SK-N-SH (cell line): ENCODE results near the gene TDRD9. TPM values are rescaled to one million over a fixed set of nuclear protein-coding genes. Genes with fewer than 3 reads are reported as not detected.
A peak's percentile ranks its signal among the peaks of the same experiment; 100 is the strongest.

Experiments used
- CTCF ChIA-PET: fragments of 300-600, 350-600 bp; formaldehyde crosslinking; extraction: SDS; loops from one replicate; lab custom pipeline; 2021; lab: Yijun Ruan, JAX
- POLR2A ChIA-PET: fragments of 350-600 bp; sonication (Branson Sonifier 250); formaldehyde crosslinking; extraction: SDS; loops from one replicate; lab custom pipeline; 2020; ENCODE audit warnings: antibody characterized with exemption, inconsistent platforms; lab: Yijun Ruan, JAX
- DNase-seq: peaks from one replicate; pipeline ENCODE4 v3.0.0; 2012
- H2AFZ ChIP-seq: fragments of 200-600 bp; sonication (generic); 2 replicates; pipeline ENCODE4 v1.8.1; 2016; ENCODE audit warnings: antibody characterized with exemption, mild to moderate bottlenecking, low read depth
- H3F3A ChIP-seq: fragments of 200-600 bp; sonication (generic); replicated peaks from 2 replicates; pipeline ENCODE3; 2016; ENCODE audit warnings: antibody characterized with exemption, mild to moderate bottlenecking; ENCODE audit not compliant: insufficient read depth
- H3K27ac ChIP-seq, 2 experiments: fragments of 200-500 bp in 1 of 2; fragments of 200-600 bp in 1 of 2; sonication (Bioruptor generic) in 1 of 2; sonication (generic), shearing (Covaris generic) in 1 of 2; 2 replicates each; pipeline versions ENCODE4 v1.5.1 to v1.6.1; 2014 to 2016; ENCODE audit warnings: low read depth in 2 of 2, inconsistent platforms in 1 of 2, low read length in 1 of 2, mild to moderate bottlenecking in 1 of 2, mixed read lengths in 1 of 2
- H3K27me3 ChIP-seq: fragments of 200-600 bp; sonication (generic), shearing (Covaris generic); 2 replicates; pipeline ENCODE4 v1.6.1; 2016; ENCODE audit warnings: mixed run types; ENCODE audit not compliant: insufficient read depth
- H3K36me3 ChIP-seq, 2 experiments: fragments of 200-500 bp in 1 of 2; fragments of 200-600 bp in 1 of 2; sonication (Bioruptor generic) in 1 of 2; sonication (generic) in 1 of 2; replicated peaks in 1 of 2; 2 replicates each; pipeline versions ENCODE3 to v1.5.1; 2014 to 2016; ENCODE audit warnings: low read length in 1 of 2, mild to moderate bottlenecking in 1 of 2; ENCODE audit not compliant: insufficient read depth in 2 of 2, control insufficient read depth in 1 of 2
- H3K4me1 ChIP-seq, 2 experiments: fragments of 200-500 bp in 1 of 2; fragments of 200-600 bp in 1 of 2; sonication (Bioruptor generic) in 1 of 2; sonication (generic), shearing (Covaris generic) in 1 of 2; 2 replicates each; pipeline versions ENCODE4 v1.5.1 to v1.6.1; 2014 to 2016; ENCODE audit warnings: low read depth in 1 of 2, low read length in 1 of 2, mixed run types in 1 of 2; ENCODE audit not compliant: insufficient read depth in 2 of 2, control insufficient read depth in 1 of 2
- H3K4me2 ChIP-seq: fragments of 200-600 bp; sonication (generic), shearing (Covaris generic); 2 replicates; pipeline ENCODE4 v1.6.1; 2017; ENCODE audit warnings: mixed run types
- H3K4me3 ChIP-seq, 2 experiments: fragments of 200-500 bp in 1 of 2; fragments of 200-600 bp in 1 of 2; sonication (Bioruptor generic) in 1 of 2; sonication (generic), shearing (Covaris generic) in 1 of 2; 2 replicates each; pipeline versions ENCODE4 v1.5.1 to v1.8.1; 2014 to 2016; ENCODE audit warnings: low read depth in 2 of 2, inconsistent platforms in 1 of 2, low read length in 1 of 2, mild to moderate bottlenecking in 1 of 2, mixed read lengths in 1 of 2, moderate library complexity in 1 of 2
- H3K79me2 ChIP-seq: fragments of 200-600 bp; sonication (generic); 2 replicates; pipeline ENCODE4 v1.8.1; 2017; ENCODE audit warnings: mild to moderate bottlenecking; ENCODE audit not compliant: insufficient read depth
- H3K9ac ChIP-seq: fragments of 200-600 bp; sonication (generic); 2 replicates; pipeline ENCODE4 v1.6.1; 2017; ENCODE audit warnings: mixed run types
- H3K9me2 ChIP-seq: fragments of 200-600 bp; sonication (generic); 2 replicates; pipeline ENCODE4 v1.6.1; 2017; ENCODE audit warnings: mixed run types
- H3K9me3 ChIP-seq: fragments of 200-600 bp; sonication (generic); 2 replicates; pipeline ENCODE4 v1.6.1; 2017; ENCODE audit warnings: mixed run types, mild to moderate bottlenecking, moderate library complexity
- H4K20me1 ChIP-seq: fragments of 200-600 bp; sonication (generic); 2 replicates; pipeline ENCODE4 v1.6.1; 2017; ENCODE audit warnings: mild to moderate bottlenecking, mixed run types; ENCODE audit not compliant: insufficient read depth
- CHD2 ChIP-seq: fragments of 150-350 bp; IDR thresholded peaks from 2 replicates; pipeline ENCODE4 v1.6.1; 2018; ENCODE audit warnings: low read length; ENCODE audit not compliant: partially characterized antibody
- ELF1 ChIP-seq: IDR thresholded peaks from 2 replicates; pipeline ENCODE4 v1.4.0; 2012
- EP300 ChIP-seq, 2 experiments: IDR thresholded peaks; 2 replicates each; pipeline versions ENCODE4 v1.4.0 to v1.6.1; 2012; ENCODE audit warnings: borderline replicate concordance in 1 of 2, low read depth in 1 of 2, low read length in 1 of 2
- EZH2phosphoT487 ChIP-seq: fragments of 200-600 bp; sonication (generic); IDR thresholded peaks from 2 replicates; pipeline ENCODE4 v1.6.1; 2017; ENCODE audit warnings: low read depth, mixed run types, mild to moderate bottlenecking, antibody characterized with exemption, moderate library complexity, borderline replicate concordance
- FOSL2 ChIP-seq: IDR thresholded peaks from 2 replicates; pipeline ENCODE4 v1.4.0; 2012; ENCODE audit warnings: low read depth, mild to moderate bottlenecking, moderate library complexity, borderline replicate concordance
- FOXJ3 ChIP-seq: sonication (generic); formaldehyde crosslinking; IDR thresholded peaks from 2 replicates; pipeline ENCODE4 v1.5.1; 2020; ENCODE audit warnings: mild to moderate bottlenecking, missing genetic modification reagents
- FOXM1 ChIP-seq: IDR thresholded peaks from 2 replicates; pipeline ENCODE4 v1.4.0; 2012; ENCODE audit warnings: low read depth, mild to moderate bottlenecking
- GABPA ChIP-seq: IDR thresholded peaks from 2 replicates; pipeline ENCODE4 v1.4.0; 2012; ENCODE audit warnings: low read depth, mild to moderate bottlenecking
- GATA2 ChIP-seq: sonication (generic); formaldehyde crosslinking; IDR thresholded peaks from 2 replicates; pipeline ENCODE4 v1.5.0; 2020; ENCODE audit warnings: mild to moderate bottlenecking, missing genetic modification reagents
- JUND ChIP-seq: IDR thresholded peaks from 2 replicates; pipeline ENCODE4 v1.4.0; 2012
- MAX ChIP-seq: IDR thresholded peaks from 2 replicates; pipeline ENCODE4 v1.4.0; 2012; ENCODE audit warnings: low read depth
- MEF2A ChIP-seq: IDR thresholded peaks from 2 replicates; pipeline ENCODE4 v1.4.0; 2012; ENCODE audit warnings: low read depth, borderline replicate concordance
- MXI1 ChIP-seq: IDR thresholded peaks from 2 replicates; pipeline ENCODE4 v1.6.1; 2012; ENCODE audit warnings: mild to moderate bottlenecking, low read depth, low read length, improper control_type of control experiment
- NFIC ChIP-seq: IDR thresholded peaks from 2 replicates; pipeline ENCODE4 v1.4.0; 2012; ENCODE audit warnings: borderline replicate concordance
- NRF1 ChIP-seq: IDR thresholded peaks from 2 replicates; pipeline ENCODE4 v1.6.1; 2012; ENCODE audit warnings: low read depth, mild to moderate bottlenecking, low read length
- POLR2AphosphoS5 ChIP-seq: IDR thresholded peaks from 2 replicates; pipeline ENCODE4 v1.6.1; 2012; ENCODE audit warnings: low read depth, low read length
- RCOR1 ChIP-seq: fragments of 150-350 bp; IDR thresholded peaks from 2 replicates; pipeline ENCODE4 v1.6.1; 2017; ENCODE audit warnings: antibody characterized with exemption, low read length
- RFX5 ChIP-seq: IDR thresholded peaks from 2 replicates; pipeline ENCODE4 v1.6.1; 2012; ENCODE audit warnings: mild to moderate bottlenecking, improper control_type of control experiment, low read length
- RXRA ChIP-seq: IDR thresholded peaks from 2 replicates; pipeline ENCODE4 v1.4.0; 2012; ENCODE audit warnings: low read depth, mild to moderate bottlenecking, borderline replicate concordance
- SMC3 ChIP-seq: IDR thresholded peaks from 2 replicates; pipeline ENCODE4 v1.6.1; 2012; ENCODE audit warnings: low read depth, low read length, improper control_type of control experiment
- TAF1 ChIP-seq: IDR thresholded peaks from 2 replicates; pipeline ENCODE4 v1.6.1; 2012; ENCODE audit warnings: low read depth, mild to moderate bottlenecking, low read length, moderate library complexity, borderline replicate concordance
- TCF12 ChIP-seq: IDR thresholded peaks from 2 replicates; pipeline ENCODE4 v1.4.0; 2012
- TEAD4 ChIP-seq: IDR thresholded peaks from 2 replicates; pipeline ENCODE4 v1.4.0; 2012; ENCODE audit warnings: mild to moderate bottlenecking, borderline replicate concordance; ENCODE audit not compliant: insufficient read depth
- USF2 ChIP-seq: fragments of 150-350 bp; IDR thresholded peaks from 2 replicates; pipeline ENCODE4 v1.6.1; 2017; ENCODE audit warnings: antibody characterized with exemption, low read length, low read depth, borderline replicate concordance
- YY1 ChIP-seq: IDR thresholded peaks from 2 replicates; pipeline ENCODE4 v1.4.0; 2012; ENCODE audit warnings: low read depth, mild to moderate bottlenecking
- WGBS: methylation state at CpG from one replicate; pipeline ENCODE4 v1.1.6; 2017; ENCODE audit warnings: low lambda C conversion rate; 5-methylcytosine and 5-hydroxymethylcytosine counted together
- polyA plus RNA-seq, 3 experiments: library from polyadenylated mRNA; depleted of rRNA; stranded (reverse); fragments of >200 nt; gene quantifications; 2 replicates each; pipeline ENCODE4 v1.2.3, GENCODE V29; 2012
- TF ChIP-seq, protein P1 (sequence below): IDR thresholded peaks from 2 replicates; pipeline ENCODE4 v1.4.0; 2012; ENCODE audit warnings: low read depth, borderline replicate concordance
- TF ChIP-seq, protein P2 (sequence below): IDR thresholded peaks from 2 replicates; pipeline ENCODE4 v1.4.0; 2012; ENCODE audit warnings: low read depth, borderline replicate concordance

Gene TDRD9
- polyA plus RNA-seq, 1 of the 3 experiments (the other 2 are of a cell fraction): not detected

DNA sequence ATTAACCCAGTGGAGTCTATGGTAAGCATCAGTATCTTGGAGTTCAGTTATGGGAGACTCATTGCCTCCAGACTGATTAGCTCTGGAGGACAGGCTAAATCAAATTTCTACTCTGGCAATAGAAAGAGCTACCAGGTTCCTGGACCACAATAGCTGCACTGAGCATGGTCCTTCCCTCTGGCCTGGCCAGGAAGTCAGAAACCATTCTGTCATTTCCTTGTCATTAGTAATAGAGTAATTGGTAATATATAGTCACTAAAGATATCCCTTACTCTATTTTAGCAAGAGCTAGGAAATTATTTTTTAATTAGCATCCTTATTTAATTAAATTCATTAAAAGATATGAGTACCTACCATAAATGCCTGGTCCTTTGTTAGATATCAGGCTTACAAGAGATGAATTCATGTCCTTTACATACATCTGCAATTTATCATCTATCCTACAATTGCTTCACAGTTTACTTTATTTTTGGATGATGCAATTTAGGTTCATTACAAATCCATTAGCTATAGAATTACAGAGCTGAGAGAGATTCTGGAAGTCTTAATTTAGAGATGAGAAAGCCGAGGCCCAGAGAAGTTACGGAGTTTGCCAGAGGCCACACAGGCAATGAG, 23.7 kb upstream of the TDRD9 start (continued):
- TF ChIP-seq SMC3: no peak
- no peak for TF ChIP-seq MAX
- TF ChIP-seq RXRA: no peak
- TF ChIP-seq EZH2phosphoT487: no peak
- no peak for TF ChIP-seq NFIC
- no peak for TF ChIP-seq JUND
- TF ChIP-seq RCOR1: peak; percentile 76
- peak; percentile 60 for TF ChIP-seq CHD2
- TF ChIP-seq TEAD4: peak; percentile 53; the same call in 1 of the 2 replicates
- TF ChIP-seq RFX5: no peak
- TF ChIP-seq GATA2 (CRISPR knock-in tag): peak; percentile 58
- TF ChIP-seq YY1: no peak
- TF ChIP-seq TAF1: no peak
- TF ChIP-seq, protein P1, sequence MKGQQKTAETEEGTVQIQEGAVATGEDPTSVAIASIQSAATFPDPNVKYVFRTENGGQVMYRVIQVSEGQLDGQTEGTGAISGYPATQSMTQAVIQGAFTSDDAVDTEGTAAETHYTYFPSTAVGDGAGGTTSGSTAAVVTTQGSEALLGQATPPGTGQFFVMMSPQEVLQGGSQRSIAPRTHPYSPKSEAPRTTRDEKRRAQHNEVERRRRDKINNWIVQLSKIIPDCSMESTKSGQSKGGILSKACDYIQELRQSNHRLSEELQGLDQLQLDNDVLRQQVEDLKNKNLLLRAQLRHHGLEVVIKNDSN: no peak
- peak in 1 of 2 experiments; percentile 76; a peak in 2 of 4 replicates for TF ChIP-seq EP300 (IDR thresholded peaks at IDR 0.05; ENCODE audit: borderline replicate concordance in 1 of 2, low read depth in 1 of 2, low read length in 1 of 2)
- TF ChIP-seq POLR2AphosphoS5: no peak
- TF ChIP-seq FOSL2: no peak
- no peak for TF ChIP-seq GABPA
- 0 out of 2 replicates have a peak, but pooled peaks have one; percentile 15 for TF ChIP-seq FOXJ3 (CRISPR knock-in tag)

DNA sequence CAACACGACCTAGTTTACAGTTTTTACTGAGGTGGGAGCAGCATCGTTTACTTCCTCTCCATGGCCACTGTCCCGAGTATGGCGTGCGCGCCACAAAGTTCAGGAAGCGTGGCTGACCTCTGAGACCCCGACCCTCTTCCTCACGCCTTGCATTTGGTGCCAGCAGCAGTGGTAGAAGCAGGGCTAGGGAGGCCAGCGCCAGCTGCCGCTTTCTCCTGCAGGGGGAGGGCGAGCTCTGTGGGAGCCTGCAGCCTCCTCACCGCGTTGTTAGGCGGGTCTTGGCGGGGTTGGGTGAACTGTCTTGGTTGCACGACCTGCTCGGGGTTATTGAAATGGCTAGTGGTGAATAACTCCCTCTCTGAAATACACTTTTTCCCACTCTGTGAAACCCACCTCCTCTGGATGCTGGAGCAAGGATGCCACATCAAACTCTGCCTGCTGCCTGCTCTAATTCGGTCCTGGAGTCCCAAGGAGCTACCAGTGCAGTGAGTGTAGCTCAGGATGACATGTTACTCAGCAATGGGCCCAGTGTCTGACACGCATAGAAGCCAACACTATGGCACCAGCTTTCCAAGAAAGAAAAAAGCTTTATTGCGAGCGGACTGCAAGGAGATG, 22.3 kb upstream of the TDRD9 start:
- peak; percentile 53 for DNase-seq
- no peaks in the 10 kb centered on the region for H3K9me3 ChIP-seq
- H3K9me2 ChIP-seq: no peaks in the 10 kb centered on the region
- H3K27ac ChIP-seq: no peak overlapping the region
- H3K9ac ChIP-seq: no peak overlapping the region
- no peaks in the 10 kb centered on the region for H3K36me3 ChIP-seq
- peaks cover 0 to 24% of the 10 kb centered on the region in 2 experiments; a peak in 1 of 4 replicates for H3K4me1 ChIP-seq
- H4K20me1 ChIP-seq: no peaks in the 10 kb centered on the region
- peaks cover 3% of the 10 kb centered on the region for H3F3A ChIP-seq
- no peaks in the 10 kb centered on the region for H3K27me3 ChIP-seq
- no peaks in the 10 kb centered on the region for H3K79me2 ChIP-seq
- no peak overlapping the region for H3K4me2 ChIP-seq
- ChIA-PET CTCF (interaction anchor here (0.8 to 14.5 kb wide), 6 partner anchors 11 to 100 kb away, joined by 3 to 197 read pairs (median 3); no protein-coding TSS in a partner anchor), POLR2A (interaction anchor here (1.4 kb wide), 1 partner anchor 97 kb away, joined by 3 read pairs; no protein-coding TSS in a partner anchor)
- WGBS: 83% methylated on average over 22 of the region's 22 CpGs
- H2AFZ ChIP-seq: no peak overlapping the region
- H3K4me3 ChIP-seq: no peak overlapping the region
- TF ChIP-seq USF2 (no peak), MXI1 (no peak), NFIC (no peak), TCF12 (no peak), ELF1 (no peak), MEF2A (no peak), GABPA (no peak), MAX (no peak), NRF1 (no peak), EZH2phosphoT487 (no peak), JUND (no peak), FOXM1 (no peak)
- TF ChIP-seq, protein P2, sequence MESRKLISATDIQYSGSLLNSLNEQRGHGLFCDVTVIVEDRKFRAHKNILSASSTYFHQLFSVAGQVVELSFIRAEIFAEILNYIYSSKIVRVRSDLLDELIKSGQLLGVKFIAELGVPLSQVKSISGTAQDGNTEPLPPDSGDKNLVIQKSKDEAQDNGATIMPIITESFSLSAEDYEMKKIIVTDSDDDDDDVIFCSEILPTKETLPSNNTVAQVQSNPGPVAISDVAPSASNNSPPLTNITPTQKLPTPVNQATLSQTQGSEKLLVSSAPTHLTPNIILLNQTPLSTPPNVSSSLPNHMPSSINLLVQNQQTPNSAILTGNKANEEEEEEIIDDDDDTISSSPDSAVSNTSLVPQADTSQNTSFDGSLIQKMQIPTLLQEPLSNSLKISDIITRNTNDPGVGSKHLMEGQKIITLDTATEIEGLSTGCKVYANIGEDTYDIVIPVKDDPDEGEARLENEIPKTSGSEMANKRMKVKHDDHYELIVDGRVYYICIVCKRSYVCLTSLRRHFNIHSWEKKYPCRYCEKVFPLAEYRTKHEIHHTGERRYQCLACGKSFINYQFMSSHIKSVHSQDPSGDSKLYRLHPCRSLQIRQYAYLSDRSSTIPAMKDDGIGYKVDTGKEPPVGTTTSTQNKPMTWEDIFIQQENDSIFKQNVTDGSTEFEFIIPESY: no peak
- TF ChIP-seq, protein P1: no peak
